Hepatocyte (in vitro differentiated cells): ENCODE measurements around the gene SYAP1. TPM values are rescaled to one million over a fixed set of nuclear protein-coding genes. Genes with fewer than 3 reads are reported as not detected.
"Not testable (repeated sequence)": the region's sequence is repeated elsewhere in the genome, so short reads cannot be mapped to it uniquely, and the experiment has no call there.

Source experiments
- DNase-seq: peaks from one replicate; pipeline ENCODE4 v3.0.0-alpha.2; 2016; ENCODE audit warnings: low spot score
- H2AFZ ChIP-seq: fragments of 200-600 bp; sonication (generic); 2 replicates; pipeline ENCODE4 v1.6.0; 2016; ENCODE audit warnings: antibody characterized with exemption, mild to moderate bottlenecking
- H3K27ac ChIP-seq: fragments of 200-600 bp; sonication (generic); 2 replicates; pipeline ENCODE4 v1.5.1; 2016; ENCODE audit warnings: mild to moderate bottlenecking
- H3K27me3 ChIP-seq: fragments of 200-600 bp; sonication (generic); 2 replicates; pipeline ENCODE4 v1.6.1; 2016
- H3K36me3 ChIP-seq: fragments of 200-600 bp; sonication (generic); replicated peaks from 2 replicates; pipeline ENCODE4 v1.5.1; 2016; ENCODE audit warnings: low read depth; ENCODE audit not compliant: insufficient read depth
- H3K4me1 ChIP-seq: fragments of 200-600 bp; sonication (generic); 2 replicates; pipeline ENCODE4 v1.5.1; 2016; ENCODE audit warnings: mild to moderate bottlenecking, moderate library complexity; ENCODE audit not compliant: insufficient read depth
- H3K4me2 ChIP-seq: fragments of 200-600 bp; sonication (generic); 2 replicates; pipeline ENCODE4 v1.6.0; 2016
- H3K4me3 ChIP-seq: fragments of 200-600 bp; sonication (generic); 2 replicates; pipeline ENCODE4 v1.5.1; 2016; ENCODE audit warnings: mild to moderate bottlenecking
- H3K79me2 ChIP-seq: fragments of 200-600 bp; sonication (generic); 2 replicates; pipeline ENCODE4 v1.6.0; 2017; ENCODE audit warnings: mild to moderate bottlenecking
- H3K9me2 ChIP-seq: fragments of 200-600 bp; sonication (generic); replicated peaks from 2 replicates; pipeline ENCODE4 v1.6.0; 2017; ENCODE audit warnings: mild to moderate bottlenecking; ENCODE audit not compliant: insufficient read depth
- H3K9me3 ChIP-seq: fragments of 200-600 bp; sonication (generic); 2 replicates; pipeline ENCODE4 v1.5.1; 2016; ENCODE audit warnings: low read depth, mild to moderate bottlenecking
- H4K20me1 ChIP-seq: fragments of 200-600 bp; sonication (generic); 2 replicates; pipeline ENCODE4 v1.6.0; 2016; ENCODE audit warnings: mild to moderate bottlenecking; ENCODE audit not compliant: insufficient read depth, poor library complexity, severe bottlenecking
- CTCF ChIP-seq: fragments of 200-600 bp; sonication (generic); IDR thresholded peaks from 2 replicates; pipeline ENCODE4 v1.5.1; 2016; ENCODE audit warnings: antibody characterized with exemption, mild to moderate bottlenecking; ENCODE audit not compliant: poor library complexity
- EZH2 ChIP-seq: fragments of 200-600 bp; sonication (generic); IDR thresholded peaks from 2 replicates; pipeline ENCODE4 v1.6.1; 2016; ENCODE audit warnings: antibody characterized with exemption, mild to moderate bottlenecking, borderline replicate concordance
- EZH2phosphoT487 ChIP-seq: fragments of 200-600 bp; sonication (generic); IDR thresholded peaks from one replicate; pipeline ENCODE4 v1.6.1; 2018; ENCODE audit warnings: antibody characterized with exemption, mild to moderate bottlenecking, low read depth, moderate library complexity; ENCODE audit not compliant: unreplicated experiment, severe bottlenecking
- WGBS: methylation state at CpG from one replicate; pipeline ENCODE4 v1.1.6; 2016; ENCODE audit warnings: low lambda C conversion rate; ENCODE audit errors: missing lambda C conversion rate; 5-methylcytosine and 5-hydroxymethylcytosine counted together
- polyA plus RNA-seq: library from polyadenylated mRNA; unstranded; fragments of >200 nt; fragmentation: Nextera tagmentation; extraction: Ambion mirVana; gene quantifications from 2 replicates; pipeline ENCODE4 v1.2.1, GENCODE V29; 2016
- total RNA-seq: library from RNA; depleted of rRNA; stranded (reverse); fragments of >200 nt; gene quantifications from 2 replicates; pipeline ENCODE4 v1.2.3, GENCODE V29; 2014

The SYAP1 gene
- total and polyA plus RNA-seq, 2 experiments from 2014 or later, result 52.1 to 57.8 TPM

DNA sequence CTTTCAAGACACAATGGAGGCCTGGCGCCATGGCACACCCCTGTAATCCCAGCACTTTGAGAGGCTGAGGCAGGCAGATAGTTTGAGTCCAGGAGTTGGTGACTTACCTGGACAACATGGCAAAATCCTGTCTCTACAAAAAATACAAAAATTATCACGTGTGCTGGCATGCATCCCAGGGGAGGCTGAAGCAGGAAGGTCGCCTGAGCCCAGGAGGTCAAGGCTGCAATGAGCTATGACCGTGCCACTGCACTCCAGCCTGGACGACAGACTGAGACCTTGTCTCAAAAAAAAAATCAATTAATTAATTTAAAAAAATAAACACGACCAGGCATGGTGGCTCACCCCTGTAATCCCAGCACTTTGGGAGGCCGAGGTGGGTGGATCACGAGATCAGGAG lies 4.9 kb upstream of the SYAP1 start:
- no peak overlapping the region for H2AFZ ChIP-seq
- TF ChIP-seq CTCF (no peak), EZH2 (no peak), EZH2phosphoT487 (no peak)
- DNase-seq, result no peak
- no peaks in the 10 kb centered on the region for H3K9me3 ChIP-seq
- H3K79me2 ChIP-seq, result peaks cover 30% of the 10 kb centered on the region
- H3K27ac ChIP-seq, result no peak overlapping the region
- no peak overlapping the region for H3K4me3 ChIP-seq
- H3K36me3 ChIP-seq, result no peaks in the 10 kb centered on the region
- no peak overlapping the region for H3K4me2 ChIP-seq
- no peaks in the 10 kb centered on the region for H3K9me2 ChIP-seq
- no peaks in the 10 kb centered on the region for H3K4me1 ChIP-seq
- H4K20me1 ChIP-seq, result no peaks in the 10 kb centered on the region
- H3K27me3 ChIP-seq, result no peaks in the 10 kb centered on the region
- 92% methylated on average over 8 of the region's 8 CpGs for WGBS

GRCh38 chrX:16715638-16716037 lies 3.8 kb upstream of the SYAP1 start:
- DNase-seq, H3K36me3 ChIP-seq, H3K4me2 ChIP-seq, H3K9me3 ChIP-seq, H4K20me1 ChIP-seq, H3K27ac ChIP-seq, H2AFZ ChIP-seq, H3K27me3 ChIP-seq, H3K4me1 ChIP-seq, H3K4me3 ChIP-seq, H3K9me2 ChIP-seq: not testable (repeated sequence)
- 93% methylated on average over 6 of the region's 6 CpGs for WGBS
- H3K79me2 ChIP-seq, result peaks cover 28% of the 10 kb centered on the region

DNA sequence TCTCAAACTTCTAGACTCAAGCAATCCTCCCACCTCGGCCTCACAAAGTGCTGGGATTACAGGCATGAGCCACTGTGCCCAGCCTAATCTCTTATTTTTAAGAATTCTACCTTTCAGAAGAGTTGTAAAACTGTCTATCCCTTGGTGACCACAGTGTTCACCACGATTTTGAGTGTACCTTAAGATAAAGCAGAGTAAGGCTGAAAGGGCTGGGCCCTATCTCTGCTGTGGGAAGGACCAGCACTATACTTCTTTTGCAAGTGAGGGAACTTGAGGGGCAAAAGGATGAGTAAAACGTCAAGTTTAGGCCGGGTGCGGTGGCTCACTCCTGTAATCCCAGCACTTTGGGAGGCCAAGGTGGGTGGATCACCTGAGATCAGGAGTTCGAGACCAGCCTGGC lies 3.0 kb upstream of the SYAP1 start:
- not testable (repeated sequence) for DNase-seq, H3K27ac ChIP-seq
- WGBS, result 90% methylated on average over 6 of the region's 6 CpGs

DNA sequence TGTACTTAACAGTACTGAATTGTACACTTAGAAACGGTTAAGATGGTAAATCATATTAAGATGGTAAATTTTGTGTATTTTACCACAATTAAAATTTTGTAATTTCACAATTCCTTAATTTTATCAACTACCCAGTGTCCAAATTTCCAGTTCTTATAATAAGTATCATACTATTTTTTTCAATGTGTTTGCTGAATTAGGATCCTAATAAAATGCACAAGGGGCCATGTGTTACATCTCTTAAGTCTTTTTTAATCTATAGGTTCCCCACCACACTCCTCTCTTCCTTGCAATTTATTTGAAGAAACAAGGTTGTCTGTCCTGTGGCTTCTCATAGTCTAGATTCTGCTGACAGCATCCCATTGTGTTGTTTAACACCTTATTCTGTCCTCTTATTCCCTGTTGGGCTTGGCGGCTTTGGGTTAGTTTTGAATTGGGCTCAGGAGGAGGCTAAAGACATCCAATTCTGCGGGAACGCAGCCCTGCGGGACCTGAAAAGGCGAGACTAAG lies 533 bp upstream of the SYAP1 start:
- H3K79me2 ChIP-seq, result peaks cover 41% of the 10 kb centered on the region
- H3K27me3 ChIP-seq, result no peaks in the 10 kb centered on the region
- TF ChIP-seq EZH2 (no peak), EZH2phosphoT487 (no peak), CTCF (no peak)
- peak overlapping the region; percentile 15 for H3K4me3 ChIP-seq
- H3K4me2 ChIP-seq, result peak overlapping the region; percentile 77
- no peaks in the 10 kb centered on the region for H3K9me2 ChIP-seq
- peak overlapping the region; percentile 98 for H3K27ac ChIP-seq
- WGBS, result 17% methylated on average over 6 of the region's 6 CpGs
- peaks cover 33% of the 10 kb centered on the region for H3K4me1 ChIP-seq
- no peak for DNase-seq
- peaks cover 11% of the 10 kb centered on the region for H4K20me1 ChIP-seq
- H3K9me3 ChIP-seq, result no peaks in the 10 kb centered on the region
- no peaks in the 10 kb centered on the region for H3K36me3 ChIP-seq
- peak overlapping the region; percentile 57 for H2AFZ ChIP-seq

More for the DNA sequence above, 3.0 kb upstream of the SYAP1 start:
- peaks cover 10% of the 10 kb centered on the region for H3K4me1 ChIP-seq
- not testable (repeated sequence) for H4K20me1 ChIP-seq, H3K27me3 ChIP-seq, H3K36me3 ChIP-seq, H3K9me2 ChIP-seq, H2AFZ ChIP-seq, H3K4me3 ChIP-seq, H3K4me2 ChIP-seq, H3K9me3 ChIP-seq
- peaks cover 29% of the 10 kb centered on the region for H3K79me2 ChIP-seq
